ENCODE data around the gene IGF2BP3.

IGF2BP3 gene

DNA sequence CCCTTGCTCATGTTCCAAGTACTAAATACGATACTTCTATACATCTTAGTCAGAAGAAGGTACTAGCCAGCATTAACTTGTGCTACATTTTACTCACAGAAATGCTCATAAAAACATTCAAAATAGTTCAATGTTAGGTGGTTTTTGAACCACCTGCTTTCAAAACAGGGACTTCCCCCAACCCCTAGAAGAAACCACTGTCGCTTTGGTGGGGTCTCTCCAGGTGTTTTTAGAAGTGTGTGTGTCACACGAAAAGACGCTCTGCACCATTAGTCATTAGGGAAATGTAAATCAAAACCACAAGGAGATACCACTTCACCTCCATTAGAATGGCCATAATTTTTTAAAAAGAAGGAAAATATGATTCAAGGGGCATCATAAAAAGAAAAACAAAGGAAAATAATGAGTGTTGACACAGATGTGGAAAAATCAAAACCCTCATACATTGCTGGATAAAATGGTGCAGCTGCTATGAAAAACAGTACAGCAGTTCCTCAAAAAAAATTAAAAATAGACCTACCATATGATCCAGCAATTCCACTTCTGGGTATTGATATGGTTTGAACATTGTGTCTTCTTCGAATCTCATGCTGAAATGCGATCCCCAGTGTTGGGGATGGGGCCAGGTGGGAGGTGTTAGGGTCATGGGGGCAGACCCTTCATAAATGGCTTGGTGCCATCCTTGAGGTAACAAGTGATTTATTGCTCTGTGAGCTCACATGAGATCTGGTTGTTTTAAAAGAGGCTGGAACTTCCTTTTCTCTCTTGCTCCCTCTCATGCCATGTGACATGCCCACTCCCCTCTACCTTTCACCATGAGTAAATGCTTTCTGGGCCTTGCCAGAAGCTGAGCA is 96.9 kb downstream of the IGF2BP3 start:
- DNase-seq (ENCODE audit: low spot score), result no peak

DNA sequence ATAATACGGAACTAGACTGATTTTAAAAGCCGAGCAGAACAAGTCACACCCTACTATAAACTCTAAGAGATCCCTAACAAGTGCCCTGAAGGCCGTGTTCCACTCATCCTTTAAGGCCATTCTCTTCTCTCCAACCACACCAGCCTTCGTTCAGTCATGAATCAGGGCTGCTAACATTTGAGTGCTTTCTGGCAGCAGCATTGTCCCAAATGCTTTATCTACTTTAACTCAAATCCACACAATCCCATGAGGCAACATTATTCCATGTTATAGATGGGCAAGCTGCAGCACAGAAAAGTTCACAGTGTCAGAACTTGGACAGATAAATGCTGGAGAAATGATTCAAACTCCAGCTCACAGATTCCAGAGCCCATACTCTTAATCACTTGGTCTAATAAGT is 97.7 kb downstream of the IGF2BP3 start:
- DNase-seq (ENCODE audit: low spot score), result no peak

DNA sequence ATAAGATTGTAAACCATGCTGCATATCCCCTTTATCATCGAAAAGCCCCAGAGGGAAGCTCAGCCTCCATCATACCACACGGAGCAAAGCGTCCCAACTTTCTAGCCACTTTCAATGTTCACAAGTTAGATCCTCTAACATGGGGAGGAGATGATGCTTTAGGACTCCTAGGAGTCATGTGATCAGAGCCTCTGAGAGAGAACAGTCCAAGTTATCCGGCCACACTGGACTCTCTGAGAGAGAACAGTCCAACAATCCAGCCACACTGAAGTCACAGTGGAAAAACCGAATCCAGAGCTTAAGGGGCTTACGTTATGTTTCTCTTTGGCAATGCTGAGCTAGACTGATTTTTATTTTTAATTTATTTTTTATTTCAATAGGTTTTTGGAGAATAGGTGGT is 98.6 kb downstream of the IGF2BP3 start:
- no peak for DNase-seq (ENCODE audit: low spot score)

DNA sequence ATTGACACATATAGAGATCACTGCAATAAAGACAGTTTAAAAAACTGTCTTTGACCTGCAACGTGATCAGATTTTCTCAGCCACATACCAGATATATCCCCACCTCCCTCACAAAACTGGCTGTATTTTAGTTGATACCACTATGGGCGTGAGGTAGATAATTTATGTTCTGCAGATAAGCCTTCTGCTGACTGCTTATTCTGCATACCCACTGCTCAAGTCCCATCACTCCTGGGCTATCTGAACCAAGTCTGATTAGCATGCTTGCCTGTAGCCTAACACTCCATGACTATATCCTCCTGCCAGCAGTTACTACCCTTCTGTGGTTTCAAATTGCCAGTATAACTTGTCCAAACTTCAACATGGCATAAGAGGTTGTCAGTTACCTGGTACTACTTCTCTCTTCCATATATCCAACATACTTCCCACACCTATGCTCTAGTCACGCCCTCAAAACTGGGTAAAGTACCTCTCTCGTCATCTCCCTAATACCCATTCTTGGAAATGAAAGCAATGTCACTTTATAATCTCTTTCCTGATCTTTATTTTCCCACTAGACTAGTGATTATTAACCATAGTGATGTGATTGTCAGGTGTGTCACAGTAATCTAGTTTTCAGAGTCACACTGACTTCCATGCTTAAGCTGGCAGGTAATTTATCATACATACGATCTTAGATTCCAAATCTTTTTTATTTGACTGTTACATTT is 100.4 kb downstream of the IGF2BP3 start:
- no peak for DNase-seq (ENCODE audit: low spot score)

DNA sequence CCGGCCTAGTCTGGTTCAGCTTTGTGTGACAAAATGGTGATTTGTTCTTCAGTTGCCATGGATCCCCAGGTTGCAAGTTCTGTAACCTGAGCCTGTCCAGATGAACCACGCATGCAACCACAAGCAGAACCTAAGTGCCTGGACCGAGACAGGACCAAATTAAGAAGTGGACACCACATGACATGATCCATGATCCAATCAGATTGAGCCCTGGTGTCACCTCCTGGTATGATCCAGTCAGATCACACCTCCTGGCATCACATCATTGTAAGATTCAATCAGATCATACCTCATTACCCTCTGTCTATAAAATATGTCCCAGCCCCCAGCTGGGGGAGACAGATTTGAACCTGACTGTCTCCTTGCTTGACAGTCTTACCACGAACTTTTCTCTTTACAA is 101.2 kb downstream of the IGF2BP3 start:
- DNase-seq (ENCODE audit: low spot score), result no peak

DNA sequence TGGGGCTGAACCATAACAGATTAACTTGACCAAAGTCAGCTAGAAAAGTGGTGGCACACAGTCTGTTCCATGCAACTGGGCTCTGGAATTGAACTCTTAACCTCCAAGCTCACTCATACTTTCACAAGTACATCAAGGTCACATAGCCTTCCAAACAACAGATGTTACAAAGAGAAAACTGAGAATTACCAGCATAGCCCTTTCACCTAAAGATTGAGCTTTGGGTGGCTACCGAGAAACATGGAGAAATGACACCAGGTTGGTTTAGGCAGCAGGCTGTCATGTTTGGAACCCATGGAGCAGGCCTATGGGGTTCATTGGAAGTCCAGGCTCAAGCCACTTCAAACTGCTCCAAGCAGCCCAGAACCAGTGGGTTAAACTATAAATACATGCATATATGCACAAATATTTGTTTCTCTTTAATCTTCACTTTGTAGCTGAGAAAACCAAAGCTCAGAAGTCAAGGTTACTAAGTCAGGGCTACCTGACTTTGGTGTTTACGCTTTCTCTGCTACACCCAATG is 112.1 kb downstream of the IGF2BP3 start:
- DNase-seq (ENCODE audit: low spot score), result no peak

DNA sequence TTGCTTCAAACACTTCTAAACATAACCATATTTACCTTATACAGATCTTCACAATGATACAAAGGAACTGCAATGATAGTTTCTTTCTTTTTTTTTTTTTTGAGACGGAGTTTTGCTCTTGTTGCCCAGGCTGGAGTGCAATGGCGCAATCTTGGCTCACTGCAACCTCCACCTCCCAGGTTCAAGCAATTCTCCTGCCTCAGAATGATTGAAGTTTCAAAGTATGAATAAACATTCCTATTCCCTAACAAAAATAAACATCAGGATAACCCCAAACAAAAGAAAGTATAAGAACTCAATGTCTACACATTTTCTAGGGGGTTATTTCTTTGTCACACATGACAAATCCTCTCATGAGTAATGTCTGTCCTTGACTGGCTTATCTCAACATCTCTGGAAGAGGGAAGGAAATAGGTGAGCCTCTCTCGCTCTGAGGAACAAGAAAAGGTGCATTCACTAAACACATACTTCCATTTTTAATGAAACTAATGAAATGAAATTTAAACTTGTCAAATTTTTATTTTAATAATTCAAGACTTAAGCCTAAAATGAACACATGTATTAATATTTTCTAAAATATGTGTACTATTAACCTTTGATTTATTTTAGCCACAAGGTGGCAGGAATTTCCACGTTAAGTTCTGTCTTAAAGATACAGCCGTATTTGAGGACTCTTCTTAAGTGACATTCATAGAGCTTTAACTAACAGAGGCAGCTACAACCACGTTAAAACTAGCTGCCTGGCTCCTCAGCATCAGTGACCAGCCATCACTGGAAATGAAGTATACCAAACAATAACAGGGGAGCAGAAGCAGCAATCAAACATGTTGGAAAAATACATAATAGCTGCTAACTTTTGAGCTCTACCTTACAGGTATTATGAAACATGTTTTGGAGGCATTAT is 112.8 kb downstream of the IGF2BP3 start:
- DNase-seq (ENCODE audit: low spot score), result no peak

DNA sequence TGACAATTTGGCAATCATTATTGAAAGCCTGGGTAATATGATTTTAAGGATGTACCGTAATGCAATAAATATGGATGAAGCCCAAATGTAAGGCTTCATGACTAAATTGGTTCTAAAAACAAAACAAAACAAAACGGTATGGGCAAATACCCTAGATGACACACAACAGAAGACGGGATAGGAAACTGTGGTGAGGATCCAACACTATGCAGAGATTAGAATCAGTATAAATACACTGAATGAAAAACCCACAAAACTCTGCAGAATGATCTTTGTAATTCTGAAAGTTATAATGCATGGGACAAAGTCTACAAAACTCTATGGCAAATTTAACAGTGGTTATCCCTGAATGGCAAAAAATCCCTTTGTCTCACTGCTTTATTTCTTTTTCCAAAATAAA is 113.6 kb downstream of the IGF2BP3 start:
- DNase-seq (ENCODE audit: low spot score), result no peak

DNA sequence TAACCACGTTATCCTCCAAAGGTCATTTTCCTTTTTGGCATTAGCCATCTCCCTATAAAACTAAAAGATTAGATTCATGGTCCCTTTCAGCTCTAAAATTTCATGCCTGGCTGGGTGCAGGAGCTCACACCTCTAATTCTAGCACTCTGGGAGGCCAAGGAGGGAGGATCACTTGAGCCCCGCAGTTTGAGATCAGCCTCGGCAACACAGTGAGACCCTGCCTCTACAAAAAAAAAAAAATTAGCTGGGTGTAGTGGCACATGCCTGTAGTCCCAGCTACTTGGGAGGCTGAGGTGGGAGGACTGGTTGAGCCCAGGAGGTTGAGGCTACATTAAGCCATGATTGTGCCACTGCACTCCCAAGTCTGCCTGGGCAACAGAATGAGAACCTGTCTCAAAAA is 114.1 kb downstream of the IGF2BP3 start:
- no peak for DNase-seq (ENCODE audit: low spot score)

DNA sequence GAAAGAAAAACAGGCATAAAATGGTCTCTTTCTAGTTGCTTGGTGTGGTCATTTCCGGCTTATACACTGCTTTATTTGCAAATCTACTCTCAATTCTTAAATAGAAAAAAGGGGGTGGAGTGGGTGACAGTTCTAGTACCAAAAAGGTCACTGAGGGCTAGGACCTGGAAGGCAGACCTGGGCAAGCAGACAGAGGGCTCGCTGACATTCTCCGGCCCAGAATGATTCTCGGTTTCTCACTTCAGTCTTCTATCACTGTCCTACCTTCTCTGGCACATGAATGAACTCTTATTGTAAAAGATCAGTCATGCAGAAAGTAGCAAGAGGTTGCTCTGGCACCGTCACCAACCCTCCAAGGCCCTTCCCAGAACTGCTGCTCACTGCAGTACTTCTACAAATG is 117.1 kb downstream of the IGF2BP3 start:
- DNase-seq (ENCODE audit: low spot score), result no peak

DNA sequence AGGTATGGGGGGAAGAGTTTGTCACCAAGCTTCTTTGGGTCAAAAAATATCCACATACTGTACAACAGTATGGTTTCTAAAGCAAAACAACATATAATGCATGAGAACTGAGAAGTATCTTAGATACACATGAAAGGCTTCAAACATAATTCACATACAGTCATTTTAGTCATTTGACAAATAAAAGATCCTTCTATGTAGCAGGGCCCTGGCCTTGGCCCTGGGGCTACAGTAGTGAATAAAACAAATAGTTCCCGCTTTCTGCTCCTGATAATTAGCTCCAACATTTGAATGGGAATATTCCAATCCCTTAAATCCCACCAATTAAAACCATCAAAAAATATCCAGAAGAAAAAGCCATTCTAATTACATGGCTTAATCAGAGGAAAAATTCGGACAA is 119.8 kb downstream of the IGF2BP3 start:
- DNase-seq (ENCODE audit: low spot score), result no peak

DNA sequence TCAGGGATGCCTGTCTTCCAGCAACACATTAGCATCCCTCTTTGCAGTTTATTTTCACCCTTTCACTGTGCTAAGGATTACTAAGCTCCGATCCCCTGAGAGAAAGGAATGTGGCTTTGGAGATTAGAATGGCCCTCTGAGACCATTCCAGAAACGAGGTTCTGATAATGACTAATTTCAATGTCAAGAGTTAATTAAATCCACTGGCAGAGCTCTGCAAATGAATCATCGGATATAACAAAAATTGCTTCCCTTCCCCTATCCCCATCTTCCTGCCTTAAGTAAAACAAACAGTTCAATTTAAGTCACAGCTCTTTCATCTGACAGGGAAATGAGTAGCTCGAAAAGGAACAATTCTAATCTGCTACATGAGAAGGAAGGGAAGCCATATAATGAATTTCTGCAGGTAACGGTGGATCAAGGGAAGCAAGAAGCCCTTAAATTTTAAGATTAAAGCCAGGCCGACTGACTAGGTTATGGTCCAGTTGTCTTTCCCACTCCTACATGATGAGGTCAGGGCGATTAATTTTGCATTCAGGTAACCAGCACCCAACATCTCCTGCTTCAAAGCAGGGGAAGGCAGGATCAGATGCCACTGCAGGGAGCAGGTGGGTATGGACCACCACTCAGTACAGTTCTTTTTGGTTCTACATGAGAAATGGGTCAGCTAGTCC is 120.7 kb downstream of the IGF2BP3 start:
- DNase-seq (ENCODE audit: low spot score), result no peak

DNA sequence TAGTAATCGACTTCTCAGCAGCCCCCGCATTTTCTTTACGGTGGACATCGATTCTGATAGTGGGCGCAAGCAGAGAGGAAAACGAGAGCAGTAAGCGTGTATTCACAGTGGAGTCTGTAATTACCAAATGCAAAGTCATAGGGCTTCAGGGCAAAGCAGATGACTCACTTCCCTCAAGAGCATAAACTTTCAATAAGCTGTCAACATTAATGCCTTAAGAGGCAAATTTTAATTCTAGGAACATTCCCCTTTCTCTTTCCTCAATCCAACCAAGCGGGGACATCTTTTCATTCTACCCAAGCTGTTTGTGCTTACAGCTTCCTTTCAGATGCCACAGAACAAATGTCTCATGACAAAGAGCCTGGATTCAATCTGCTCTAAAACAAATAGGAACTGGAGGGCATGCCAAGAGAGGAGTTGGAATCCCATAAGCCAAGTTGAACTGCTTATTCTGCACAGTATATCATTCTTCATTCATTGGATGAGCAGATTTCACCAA is 122.6 kb downstream of the IGF2BP3 start:
- no peak for DNase-seq (ENCODE audit: low spot score)

DNA sequence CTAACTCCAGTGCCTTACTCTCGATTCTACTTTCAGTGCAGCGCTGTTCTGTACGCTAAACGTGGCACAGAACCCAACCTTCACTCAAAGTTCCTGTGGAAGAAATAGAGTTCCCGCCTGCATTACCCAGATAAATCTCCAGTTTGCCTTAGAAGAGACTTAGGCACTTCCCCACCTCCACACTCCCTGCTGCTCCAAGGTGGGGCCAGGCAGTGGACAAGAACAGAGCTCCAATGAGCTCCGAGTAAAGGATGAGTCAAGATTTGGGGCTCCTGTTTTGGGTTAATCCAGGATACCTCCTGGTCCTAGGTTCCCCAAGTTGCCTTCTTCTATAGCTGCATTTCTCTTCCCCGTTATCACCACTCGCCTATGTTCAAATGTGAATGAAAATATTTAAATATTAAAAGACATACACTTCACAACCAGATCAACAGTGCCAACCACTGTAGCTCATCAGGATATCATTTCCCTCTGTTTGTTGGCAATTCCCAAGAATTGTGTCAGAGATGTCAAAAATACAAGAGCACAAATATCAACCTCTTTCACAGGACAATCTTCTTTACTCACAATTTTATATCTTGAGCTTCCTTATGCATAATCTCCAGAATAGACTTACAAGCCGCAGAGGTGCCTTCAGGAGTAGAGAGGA is 123.1 kb downstream of the IGF2BP3 start:
- DNase-seq (ENCODE audit: low spot score), result no peak

DNA sequence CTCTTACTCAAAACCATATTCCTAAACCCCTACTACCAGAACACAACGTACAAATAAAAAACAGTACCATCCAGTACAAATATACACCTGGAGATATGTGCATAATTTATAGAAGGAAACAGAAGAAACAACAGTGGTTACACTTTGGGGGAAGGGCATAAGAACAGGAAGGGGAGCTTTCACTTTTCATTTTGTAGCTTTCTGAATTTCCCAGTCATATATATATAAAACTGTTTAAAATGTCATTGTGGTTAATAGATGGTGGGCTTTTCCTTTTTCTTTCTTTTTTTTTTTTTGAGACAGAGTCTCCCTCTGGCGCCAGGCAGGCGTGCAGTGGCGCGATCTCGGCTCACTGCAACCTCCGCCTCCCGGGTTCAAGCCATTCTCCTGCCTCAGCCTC is 124.0 kb downstream of the IGF2BP3 start:
- no peak for DNase-seq (ENCODE audit: low spot score)

DNA sequence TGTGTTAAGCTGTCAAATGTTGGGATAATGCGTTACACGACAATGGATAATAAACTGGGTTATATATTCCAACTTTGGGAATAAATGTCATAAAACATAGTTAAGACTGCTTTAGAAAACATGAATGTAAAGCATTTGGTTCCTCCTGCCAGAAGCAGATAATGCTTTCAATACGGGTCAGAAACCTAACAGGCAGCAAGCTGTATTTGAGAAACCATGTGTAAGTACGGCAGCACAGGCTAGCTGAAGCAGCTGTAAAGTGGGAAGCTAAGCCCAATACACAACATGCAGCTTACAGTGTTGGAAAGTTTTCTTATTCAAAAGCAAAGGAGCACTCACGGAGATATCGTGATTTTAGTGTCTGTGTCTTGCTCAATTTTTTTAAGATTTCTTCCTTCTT is 124.7 kb downstream of the IGF2BP3 start:
- no peak for DNase-seq (ENCODE audit: low spot score)

DNA sequence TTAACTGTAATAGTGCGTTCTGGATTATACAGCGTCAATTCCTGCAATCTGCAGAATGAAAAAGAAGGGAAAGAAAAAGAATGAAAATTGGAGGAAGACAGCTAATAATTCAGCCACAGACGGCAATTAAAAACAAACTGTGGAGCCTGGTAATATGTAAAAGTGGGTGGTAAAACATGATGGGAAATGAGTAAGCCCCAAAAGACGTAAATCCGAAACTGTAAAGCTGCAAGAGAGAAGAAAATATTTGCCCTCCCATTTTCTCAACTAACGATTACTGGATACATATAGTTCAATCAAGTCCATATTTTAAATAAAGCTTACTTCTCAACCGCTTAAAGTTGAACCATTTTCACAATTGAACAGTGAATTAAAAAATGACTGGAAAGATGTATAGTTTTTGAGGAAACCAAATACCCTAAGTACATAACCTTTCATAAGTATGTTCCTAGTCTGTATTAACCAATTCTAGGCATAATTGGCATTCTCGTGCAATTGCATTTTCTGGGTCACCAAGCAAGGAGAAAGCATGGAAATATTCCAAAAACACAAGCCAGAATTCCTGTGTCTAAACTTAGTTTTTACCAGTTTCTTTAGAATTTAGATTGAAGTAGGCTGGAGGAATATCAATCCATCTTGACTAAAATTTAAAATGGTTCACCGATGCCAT is 126.3 kb downstream of the IGF2BP3 start:
- no peak for DNase-seq (ENCODE audit: low spot score)

DNA sequence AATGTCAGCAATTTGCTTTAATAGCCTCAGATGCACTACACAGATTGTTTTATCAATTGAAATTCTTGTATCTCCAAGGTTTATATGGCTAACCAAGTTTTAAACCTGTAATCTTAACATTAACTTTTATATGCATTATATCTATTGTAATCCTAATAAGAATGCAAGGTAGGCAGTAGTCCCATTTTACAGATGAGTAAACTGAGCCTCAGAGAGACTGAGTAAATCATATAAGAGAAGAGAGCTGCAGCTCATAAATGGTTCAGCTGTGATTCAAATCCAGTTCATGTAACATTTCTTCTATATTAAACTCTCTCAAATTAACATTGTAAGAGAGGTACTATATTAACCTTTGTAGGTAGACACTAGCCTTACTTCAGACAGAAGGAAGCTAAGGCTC is 127.2 kb downstream of the IGF2BP3 start:
- DNase-seq (ENCODE audit: low spot score), result no peak

DNA sequence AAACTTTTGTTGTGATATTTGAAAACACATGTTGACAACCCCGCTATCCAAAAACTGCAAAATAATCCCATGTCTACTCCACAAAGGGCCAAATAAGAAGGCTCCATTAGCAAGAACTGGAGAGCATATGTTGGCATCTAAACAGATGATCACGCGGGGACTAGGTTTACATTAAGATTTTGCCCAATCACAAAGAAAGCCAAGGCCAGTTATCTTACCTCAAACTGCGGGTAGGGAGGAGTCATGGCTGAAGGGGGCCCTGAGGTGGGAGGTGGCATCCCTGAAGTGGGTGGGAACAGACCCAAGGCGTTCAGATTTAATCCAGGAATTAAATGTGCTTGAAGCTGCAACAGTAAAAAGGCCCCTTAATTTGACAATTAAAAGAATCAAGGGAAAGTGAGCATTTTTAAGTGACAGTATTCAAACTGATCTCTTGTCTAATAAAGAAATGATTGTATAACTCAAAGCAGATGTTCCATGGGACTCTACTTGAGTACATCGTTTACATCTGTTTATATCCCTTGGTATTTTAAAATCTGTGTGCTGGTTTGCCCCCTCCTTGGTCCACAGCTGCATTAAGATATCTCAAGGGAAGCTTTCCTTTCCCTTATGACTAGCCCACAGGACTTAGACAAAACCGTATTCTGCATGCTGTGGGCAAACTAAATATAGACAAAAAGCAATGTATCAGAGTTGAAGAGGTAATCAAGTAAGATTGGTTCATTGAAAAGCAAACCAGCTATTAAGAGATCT is 128.3 kb downstream of the IGF2BP3 start:
- DNase-seq (ENCODE audit: low spot score), result no peak

DNA sequence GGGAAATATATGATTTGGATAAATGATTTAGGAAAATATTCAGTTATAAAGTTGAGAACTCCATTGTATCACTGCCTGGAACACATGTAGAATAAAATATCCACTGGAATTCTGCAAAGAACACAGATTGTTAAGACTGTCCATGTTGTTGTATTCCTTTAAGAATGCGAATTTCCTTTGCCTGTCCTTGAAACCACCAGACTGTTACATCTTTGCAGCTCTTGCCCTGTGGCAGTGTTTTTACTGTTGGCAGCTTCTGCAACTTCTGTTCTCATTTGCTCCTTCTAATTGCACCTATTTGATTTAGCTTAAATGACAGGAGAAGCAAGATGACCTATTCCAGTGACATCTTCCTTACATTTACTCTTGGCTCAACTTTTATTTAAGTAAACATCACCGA is 131.4 kb downstream of the IGF2BP3 start:
- DNase-seq (ENCODE audit: low spot score), result no peak
